Left lobe of liver (tissue), 1 donor: ENCODE measurements around the gene FCMR. TPM values are rescaled to one million over a fixed set of nuclear protein-coding genes. Genes with fewer than 3 reads are reported as not detected.

Experiments used
- total RNA-seq: library from RNA; stranded (reverse); gene quantifications from one replicate; pipeline ENCODE4 v1.2.1, GENCODE V29; 2021
- donor health status: DM: no; HTN: yes; CAD: no.

FCMR gene
- total RNA-seq, 1 donor from 2014 or later, result 1.3 TPM

Other genes starting within 250 kb of the FCMR start
- 41.0 TPM for gene MAPKAPK2, start 237.0 kb downstream of the FCMR start, total RNA-seq
- not detected for gene IL19, start 151.2 kb downstream of the FCMR start, total RNA-seq
- gene IL10, start 149.4 kb downstream of the FCMR start, total RNA-seq, result 0.18 TPM
- gene IL20, start 56.3 kb downstream of the FCMR start, total RNA-seq, result not detected
- not detected for gene IL24, start 24.5 kb downstream of the FCMR start, total RNA-seq
- gene PIGR, start 24.5 kb upstream of the FCMR start, total RNA-seq, result 23.3 TPM
- gene FCAMR, start 48.5 kb upstream of the FCMR start, total RNA-seq, result 0.60 TPM
- 0.55 TPM for gene C1orf116, start 110.8 kb upstream of the FCMR start, total RNA-seq
- gene YOD1, start 129.3 kb upstream of the FCMR start, total RNA-seq, result 3.0 TPM
- 4.1 TPM for gene PFKFB2, start 131.3 kb upstream of the FCMR start, total RNA-seq
- 223 TPM for gene C4BPB, start 166.9 kb upstream of the FCMR start, total RNA-seq
- gene C4BPA, start 182.3 kb upstream of the FCMR start, total RNA-seq, result 792 TPM